C4-2B (cell line): Measurements from ENCODE around the gene USP2.

Experiments used
- CTCF ChIP-seq: fragments of 450-650 bp; conservative IDR thresholded peaks from 2 replicates; pipeline ENCODE4 v1.5.1; 2017; ENCODE audit warnings: mild to moderate bottlenecking
- ZFX ChIP-seq: fragments of 450-650 bp; IDR thresholded peaks from 2 replicates; pipeline ENCODE4 v1.6.1; 2017

GRCh38 chr11:119378851-119379465 lies 2.5 kb downstream of the USP2 start:
- TF ChIP-seq CTCF (no peak), ZFX (no peak)
